Measurements from ENCODE around the gene ARHGEF28.

ARHGEF28 gene

GRCh38 chr5:73928476-73929070 lies 302.6 kb downstream of the ARHGEF28 start:
- Histone ChIP-seq H3K4me3 (ENCODE audit: low read depth in 1 of 2, low read length in 2 of 2) (no peak overlapping the region), H4K20me1 (ENCODE audit: insufficient read depth, low read length) (no peaks in the 10 kb centered on the region), H3K27me3 (ENCODE audit: insufficient read depth, low read length, poor library complexity) (no peaks in the 10 kb centered on the region), H3K4me1 (ENCODE audit: insufficient read depth, low read length) (no peaks in the 10 kb centered on the region), H3K9ac (ENCODE audit: low read depth, low read length) (no peak overlapping the region), H3K36me3 (ENCODE audit: insufficient read depth, low read length) (no peaks in the 10 kb centered on the region), H3K27ac (ENCODE audit: low read length) (no peak overlapping the region), H2AFZ (ENCODE audit: low read depth, low read length) (no peak overlapping the region), H3K79me2 (ENCODE audit: insufficient read depth, low read length) (no peaks in the 10 kb centered on the region), H3K4me2 (ENCODE audit: insufficient read depth, low read length) (no peak overlapping the region), H3K9me3 (ENCODE audit: insufficient read depth, low read length, severe bottlenecking) (no peaks in the 10 kb centered on the region)
- DNase-seq (no peak), ATAC-seq (ENCODE audit: insufficient read depth, low read depth) (no peak)
- TF ChIP-seq EZH2 (IDR thresholded peaks at IDR 0.05; ENCODE audit: borderline replicate concordance, low read depth, low read length, severe bottlenecking) (no peak), CTCF (IDR thresholded peaks at IDR 0.05; ENCODE audit: borderline replicate concordance, extremely low read depth, low read length, poor library complexity, severe bottlenecking) (no peak)

- Histone ChIP-seq H3K4me2 (ENCODE audit: insufficient read depth, low read length) (no peak overlapping the region), H3K79me2 (ENCODE audit: insufficient read depth, low read length) (no peaks in the 10 kb centered on the region), H3K4me3 (ENCODE audit: low read depth in 1 of 2, low read length in 2 of 2) (no peak overlapping the region), H3K27ac (ENCODE audit: low read length) (no peak overlapping the region), H3K27me3 (ENCODE audit: insufficient read depth, low read length, poor library complexity) (peaks cover 4% of the 10 kb centered on the region), H3K4me1 (ENCODE audit: insufficient read depth, low read length) (no peaks in the 10 kb centered on the region), H3K9me3 (ENCODE audit: insufficient read depth, low read length, severe bottlenecking) (no peaks in the 10 kb centered on the region), H3K36me3 (ENCODE audit: insufficient read depth, low read length) (no peaks in the 10 kb centered on the region), H2AFZ (ENCODE audit: low read depth, low read length) (no peak overlapping the region), H3K9ac (ENCODE audit: low read depth, low read length) (no peak overlapping the region), H4K20me1 (ENCODE audit: insufficient read depth, low read length) (no peaks in the 10 kb centered on the region)
- DNase-seq = no peak
- no peak for ATAC-seq (ENCODE audit: insufficient read depth, low read depth)
- TF ChIP-seq EZH2 (IDR thresholded peaks at IDR 0.05; ENCODE audit: borderline replicate concordance, low read depth, low read length, severe bottlenecking) (no peak), CTCF (IDR thresholded peaks at IDR 0.05; ENCODE audit: borderline replicate concordance, extremely low read depth, low read length, poor library complexity, severe bottlenecking) (no peak)
These were observed 309.7 kb downstream of the ARHGEF28 start for GRCh38 chr5:73935719-73936118.

GRCh38 chr5:73938280-73938937 lies 312.4 kb downstream of the ARHGEF28 start:
- Histone ChIP-seq H3K79me2 (ENCODE audit: insufficient read depth, low read length) (no peaks in the 10 kb centered on the region), H3K27ac (ENCODE audit: low read length) (no peak overlapping the region), H3K9me3 (ENCODE audit: insufficient read depth, low read length, severe bottlenecking) (no peaks in the 10 kb centered on the region), H3K4me2 (ENCODE audit: insufficient read depth, low read length) (no peak overlapping the region), H3K36me3 (ENCODE audit: insufficient read depth, low read length) (no peaks in the 10 kb centered on the region), H3K9ac (ENCODE audit: low read depth, low read length) (no peak overlapping the region), H4K20me1 (ENCODE audit: insufficient read depth, low read length) (no peaks in the 10 kb centered on the region), H3K4me3 (ENCODE audit: low read depth in 1 of 2, low read length in 2 of 2) (no peak overlapping the region), H3K27me3 (ENCODE audit: insufficient read depth, low read length, poor library complexity) (peaks cover 4% of the 10 kb centered on the region), H2AFZ (ENCODE audit: low read depth, low read length) (no peak overlapping the region), H3K4me1 (ENCODE audit: insufficient read depth, low read length) (no peaks in the 10 kb centered on the region)
- no peak for DNase-seq
- no peak for TF ChIP-seq CTCF (IDR thresholded peaks at IDR 0.05; ENCODE audit: borderline replicate concordance, extremely low read depth, low read length, poor library complexity, severe bottlenecking)
- no peak for TF ChIP-seq EZH2 (IDR thresholded peaks at IDR 0.05; ENCODE audit: borderline replicate concordance, low read depth, low read length, severe bottlenecking)
- no peak for ATAC-seq (ENCODE audit: insufficient read depth, low read depth)

Data from DND-41 (cell line).